Measurements from ENCODE around the gene ZNF214.

ZNF214 gene

DNA sequence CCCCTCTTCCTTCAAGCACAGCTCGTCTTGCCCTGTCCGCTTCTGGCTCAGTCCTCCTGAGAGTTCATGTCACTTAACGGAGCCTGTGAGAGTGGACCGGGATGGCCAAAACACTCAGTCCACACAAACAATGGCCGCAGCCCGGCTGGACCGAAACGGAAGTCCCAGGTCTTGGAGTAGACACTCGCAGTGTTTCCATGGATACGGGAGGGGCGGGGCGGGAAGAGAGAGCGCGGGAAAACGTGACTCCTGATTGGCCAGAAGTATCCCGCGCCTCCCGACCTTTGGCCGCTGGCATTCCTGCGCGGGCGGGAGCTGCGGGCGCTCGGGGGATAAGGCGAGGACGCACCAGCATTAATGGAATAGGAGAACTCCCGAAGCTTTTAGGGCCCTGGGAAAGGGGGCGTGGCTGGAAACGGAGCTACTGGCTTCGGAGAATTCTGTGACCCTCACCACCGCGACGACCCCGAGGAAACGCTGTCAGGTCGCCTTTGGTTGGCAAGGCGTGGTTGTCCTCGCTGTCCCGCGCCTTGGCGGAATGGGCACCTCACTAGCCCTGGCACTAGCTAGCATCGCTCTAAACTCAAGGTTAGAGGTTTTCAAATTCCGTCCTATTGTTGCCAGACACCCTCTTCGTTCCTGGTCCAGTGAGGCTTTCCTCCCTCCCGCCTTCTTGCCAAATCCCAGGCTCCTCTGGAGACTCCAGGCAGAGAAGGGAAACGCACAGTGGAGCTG is at the start of gene ZNF214, which contains the start of gene NLRP14:
ZNF214 (minus strand) TSS at position 164 of the 735 bp plus-strand sequence. CDS start 17,511 bp downstream, outside the sequence.
NLRP14 (plus strand) TSS at position 297 of the 735 bp plus-strand sequence. CDS start 18,108 bp downstream, outside the sequence.
- DNase-seq: peak; percentile 71

DNA sequence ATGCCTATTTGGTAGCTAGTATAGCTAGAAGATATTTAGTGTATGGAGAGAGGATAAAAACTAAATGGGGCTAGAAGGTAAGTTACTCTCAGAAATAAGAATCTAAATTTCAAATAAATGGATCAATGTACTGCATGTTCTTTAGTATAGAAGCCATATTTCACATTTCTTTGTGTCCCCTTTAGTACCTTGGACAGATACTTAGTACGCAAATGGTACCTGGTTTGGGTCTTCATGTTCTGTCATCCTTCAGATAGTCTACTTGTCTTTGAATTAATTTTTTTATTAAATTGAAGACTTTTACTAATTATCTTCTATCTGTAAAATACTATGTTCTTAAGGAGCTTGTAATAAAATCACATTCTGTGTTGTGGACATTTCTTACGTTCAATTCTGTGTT is 42.4 kb upstream of the ZNF214 start:
- DNase-seq: no peak

DNA sequence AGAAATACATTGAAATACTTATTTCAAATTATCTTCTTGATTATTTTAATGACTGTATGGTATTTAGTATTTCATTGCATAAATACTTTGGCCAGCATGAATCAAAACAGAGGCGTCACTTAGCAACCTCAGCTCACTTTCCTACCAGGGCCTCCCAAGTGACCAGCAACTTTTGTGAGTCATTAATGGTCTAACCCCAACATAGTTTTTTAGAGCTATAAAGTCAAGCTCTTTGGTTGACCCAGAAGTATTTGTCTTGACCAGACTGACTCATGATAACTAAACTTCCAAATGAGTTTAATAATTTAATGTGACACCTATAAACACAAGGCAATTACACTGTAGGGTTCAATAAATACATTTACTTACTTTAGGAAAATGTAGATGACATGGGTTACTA is 40.7 kb upstream of the ZNF214 start:
- DNase-seq: no peak

DNA sequence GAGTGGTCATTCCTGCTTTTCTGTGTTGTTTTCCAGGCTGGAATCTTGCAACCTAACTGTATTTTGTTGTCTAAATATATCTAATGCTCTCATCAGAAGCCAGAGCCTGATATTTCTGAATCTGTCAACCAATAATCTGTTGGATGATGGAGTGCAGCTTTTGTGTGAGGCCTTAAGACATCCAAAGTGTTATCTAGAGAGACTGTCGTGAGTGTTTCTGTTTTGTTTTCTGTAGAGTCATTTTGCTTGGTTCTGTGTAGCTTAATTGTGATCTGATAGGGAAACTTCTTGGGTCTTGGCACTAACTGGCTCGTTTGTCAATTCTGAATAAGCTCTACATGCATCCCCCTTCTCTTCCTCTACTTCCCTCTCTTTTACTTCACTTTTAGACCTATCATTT is 37.5 kb upstream of the ZNF214 start:
- DNase-seq: no peak

DNA sequence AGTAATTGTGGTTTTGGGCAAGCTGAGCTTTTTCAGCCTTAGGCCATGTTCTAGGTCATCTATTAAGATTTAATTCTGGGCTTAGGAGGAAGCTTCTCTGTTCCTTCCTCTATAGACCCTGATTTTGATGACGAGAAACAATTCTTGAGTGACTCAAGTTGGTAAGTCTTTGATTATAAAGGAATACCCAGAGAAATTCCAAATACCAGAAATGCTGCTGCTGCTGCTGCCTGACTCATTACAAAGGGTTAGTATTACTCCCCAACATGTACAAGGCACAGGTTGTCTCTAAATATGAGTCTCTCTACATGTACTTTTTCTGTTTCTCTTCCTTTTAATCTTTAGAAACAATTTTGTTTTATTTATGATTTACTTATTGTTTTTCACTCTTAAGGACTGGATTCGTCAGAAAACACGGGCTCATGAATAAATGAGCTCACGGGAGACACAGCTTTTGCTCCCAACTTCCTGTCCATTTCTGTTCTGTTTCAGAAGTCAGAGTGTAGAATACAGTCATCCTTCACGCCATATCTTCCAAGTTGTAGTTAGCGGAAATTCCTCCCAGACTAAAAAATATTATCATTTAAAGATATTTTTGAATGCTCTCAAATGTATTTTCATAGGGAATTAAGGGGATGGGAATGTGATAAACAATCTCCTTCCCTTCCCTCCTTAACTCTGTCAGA is 36.8 kb upstream of the ZNF214 start:
- DNase-seq: no peak

DNA sequence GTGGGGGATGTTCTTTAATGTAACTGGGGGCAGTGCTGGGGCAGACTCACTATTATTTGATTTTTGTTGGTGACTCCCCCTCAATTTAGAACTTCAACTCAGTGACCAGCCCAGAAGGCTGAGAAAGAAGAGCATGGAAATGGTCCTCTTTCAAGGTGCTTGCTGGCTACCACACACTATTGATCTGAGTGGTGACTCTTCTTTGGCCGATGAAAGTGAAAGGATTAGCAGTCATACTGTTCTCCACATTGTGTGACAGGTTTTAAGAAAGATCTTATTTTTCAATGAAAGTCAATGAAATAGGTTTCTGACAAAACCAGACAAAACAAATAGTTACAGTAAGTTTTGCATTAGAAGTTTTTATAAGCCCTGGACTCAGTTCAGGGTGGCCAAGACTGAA is 30.0 kb upstream of the ZNF214 start:
- no peak for DNase-seq

DNA sequence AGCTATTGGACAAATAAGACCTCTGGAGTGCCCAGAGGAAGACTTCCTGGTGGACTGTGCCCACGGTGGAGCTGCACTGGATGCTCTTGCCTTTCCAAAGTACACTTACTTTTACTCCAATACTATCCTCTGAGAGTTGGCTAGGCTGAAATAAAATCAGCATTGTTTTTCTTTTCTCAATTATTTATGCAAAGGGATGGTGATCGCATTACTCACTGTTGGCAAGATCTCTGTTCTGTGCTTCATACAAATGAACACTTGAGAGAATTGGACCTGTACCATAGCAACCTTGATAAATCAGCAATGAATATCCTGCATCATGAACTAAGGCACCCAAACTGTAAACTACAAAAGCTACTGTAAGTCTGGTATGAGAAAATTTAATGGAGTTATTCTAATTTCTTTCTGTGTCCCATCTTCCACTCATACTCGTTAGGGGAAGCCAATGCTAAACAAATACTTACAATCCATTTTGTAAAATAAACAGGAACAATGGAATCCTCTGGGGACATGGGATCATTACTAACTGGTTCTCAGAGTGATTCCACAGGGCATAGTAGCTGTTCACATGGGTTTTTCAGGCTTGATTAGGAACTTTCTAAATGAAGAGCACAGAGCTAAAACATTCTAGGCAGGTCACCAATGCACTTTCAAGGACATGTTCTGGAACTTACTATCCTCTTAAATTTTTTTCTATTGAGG is 26.5 kb upstream of the ZNF214 start:
- DNase-seq: no peak

DNA sequence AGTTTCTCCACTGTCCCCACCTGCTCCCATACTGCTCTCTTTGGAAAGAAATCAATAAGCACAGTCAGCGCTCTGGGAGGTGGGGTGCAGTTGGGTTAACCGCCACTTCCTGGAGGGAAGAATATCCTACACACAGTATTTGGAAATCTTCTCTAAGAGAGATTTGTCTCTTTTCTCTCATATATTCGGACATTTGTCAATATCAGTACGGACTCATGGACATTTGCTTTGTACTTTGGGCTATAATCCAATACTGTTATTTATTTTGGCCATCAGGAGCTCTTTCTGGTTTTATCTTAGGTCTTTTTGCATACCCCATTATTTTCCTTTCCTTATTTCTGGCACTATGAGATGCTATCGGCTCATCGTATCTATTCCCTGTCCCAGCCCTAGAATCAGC is 13.9 kb upstream of the ZNF214 start:
- no peak for DNase-seq

DNA sequence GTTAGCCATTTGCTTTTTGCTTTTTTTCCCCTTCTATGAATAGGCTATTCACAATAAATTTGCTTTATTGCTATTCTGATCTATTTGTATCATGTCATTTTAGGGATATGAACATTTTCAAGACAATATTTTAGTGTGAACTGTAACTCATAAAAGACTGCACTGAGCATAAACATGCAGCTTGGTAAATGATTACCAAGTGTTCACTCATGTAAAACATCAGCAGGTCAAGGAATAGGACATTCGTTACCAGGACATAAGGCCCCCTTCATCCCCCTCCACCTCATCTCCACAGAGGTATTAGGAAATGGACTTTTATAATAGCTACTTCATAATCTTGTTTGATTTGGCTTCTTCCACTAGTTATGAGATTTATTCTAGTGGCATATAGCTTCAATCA is 12.5 kb upstream of the ZNF214 start:
- DNase-seq: no peak

DNA sequence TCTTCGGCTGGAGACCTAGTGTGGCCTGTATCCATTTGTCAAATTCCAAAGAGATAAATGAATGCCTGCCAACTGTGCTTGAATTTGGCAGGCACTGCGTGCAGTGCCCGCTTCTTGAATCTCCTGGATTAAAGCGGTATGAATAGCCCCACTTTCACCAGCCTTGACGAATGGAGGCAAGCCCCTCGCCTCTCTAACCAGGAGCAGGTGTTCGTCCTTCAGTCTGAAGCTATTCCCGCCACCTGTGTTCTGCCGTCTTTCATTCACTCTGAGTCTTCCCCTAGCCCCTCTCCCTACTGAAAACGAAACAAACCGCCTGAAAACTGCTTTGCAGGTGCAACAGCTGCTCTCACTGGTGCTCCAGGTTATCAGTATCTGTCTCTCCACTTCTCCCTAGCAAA is 11.3 kb upstream of the ZNF214 start:
- peak; percentile 3 for DNase-seq

DNA sequence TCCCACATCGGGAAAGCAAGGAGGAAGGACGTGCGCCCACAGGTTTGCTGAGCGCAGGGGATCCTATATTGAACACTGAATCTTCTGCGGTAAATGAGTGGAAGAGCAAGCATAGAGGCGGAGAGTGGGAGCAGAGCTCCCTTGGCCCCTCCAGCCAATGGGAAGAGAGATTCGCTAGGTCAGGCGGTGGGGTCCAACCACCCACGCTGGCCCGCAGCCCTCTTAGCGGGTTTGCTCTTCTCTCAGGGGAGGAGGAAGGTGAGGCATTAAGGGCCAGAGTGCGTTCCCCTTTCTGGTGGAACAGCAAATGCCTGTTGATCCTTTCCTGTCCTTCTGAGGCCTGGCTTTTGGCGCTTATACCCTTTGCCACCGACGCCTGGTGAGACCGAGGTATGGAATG is 10.7 kb upstream of the ZNF214 start:
- no peak for DNase-seq

DNA sequence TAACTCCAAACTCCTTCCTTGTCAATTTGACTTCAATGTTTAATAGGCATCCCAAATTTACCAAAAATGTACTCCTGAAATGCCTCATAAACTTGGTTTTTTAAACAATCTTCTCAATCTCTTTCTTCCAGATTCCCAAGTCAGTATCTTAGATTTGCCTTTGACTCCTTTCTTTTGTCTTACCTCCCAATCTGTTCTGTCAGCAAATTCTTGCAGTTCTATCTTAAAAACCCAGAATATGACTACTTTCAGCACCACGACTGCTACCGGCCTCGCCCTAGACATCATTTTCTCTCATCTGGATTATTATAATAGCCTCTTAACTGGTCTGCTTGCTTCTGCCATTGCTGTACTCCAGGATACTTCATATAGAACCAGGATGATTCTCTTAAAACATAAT is 8.0 kb upstream of the ZNF214 start:
- no peak for DNase-seq

DNA sequence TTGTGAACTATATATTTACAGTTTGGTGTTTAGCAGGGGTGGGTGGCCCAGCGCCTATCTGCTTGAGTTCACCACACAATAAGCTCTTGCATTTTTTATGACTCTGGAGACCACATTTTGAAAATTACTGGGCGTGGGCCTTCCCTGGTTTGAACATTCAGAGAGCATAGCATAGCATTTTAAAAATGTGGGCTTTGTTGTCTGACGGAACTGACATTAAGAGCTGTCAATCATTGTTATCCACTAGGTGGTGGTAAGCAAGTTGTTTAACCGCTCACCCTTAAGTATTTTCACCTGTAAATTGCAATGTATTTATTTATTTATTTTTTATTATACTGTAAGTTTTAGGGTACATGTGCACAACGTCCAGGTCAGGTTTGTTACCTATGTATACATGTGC is 1.2 kb upstream of the ZNF214 start:
- DNase-seq: no peak

DNA sequence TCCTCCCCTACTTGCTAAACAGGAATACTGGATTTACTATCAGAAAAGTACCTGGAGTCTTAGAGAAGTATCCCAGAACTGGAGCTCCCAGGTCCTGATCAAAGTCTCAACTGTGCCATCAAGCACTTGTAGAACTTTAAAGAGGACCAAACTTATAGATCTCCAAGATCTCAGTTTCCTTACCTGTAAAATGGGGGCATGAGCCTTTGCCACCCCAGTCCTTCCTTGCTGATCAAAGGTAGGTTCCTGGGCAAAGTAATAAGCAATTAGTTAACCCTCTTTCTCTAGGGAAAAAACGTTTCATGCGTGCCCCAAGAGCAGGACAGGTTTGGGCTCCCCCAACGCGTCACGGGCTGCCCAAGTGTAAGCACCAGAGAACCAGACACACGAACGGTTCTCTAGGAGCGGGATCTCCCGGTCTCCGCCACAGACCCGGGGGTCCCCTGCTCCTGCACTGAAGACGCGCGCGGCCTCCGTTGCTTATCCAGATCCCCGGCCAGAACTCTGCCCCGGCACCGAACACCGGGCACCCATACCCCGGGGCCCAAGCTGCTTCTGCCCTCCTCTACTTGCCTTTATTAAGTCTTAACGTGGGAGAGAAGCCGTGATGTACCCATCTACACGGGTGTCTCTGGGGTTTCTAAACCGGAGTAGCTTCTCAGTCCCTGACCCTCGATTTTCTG is 505 bp downstream of the ZNF214 start:
- no peak for DNase-seq

DNA sequence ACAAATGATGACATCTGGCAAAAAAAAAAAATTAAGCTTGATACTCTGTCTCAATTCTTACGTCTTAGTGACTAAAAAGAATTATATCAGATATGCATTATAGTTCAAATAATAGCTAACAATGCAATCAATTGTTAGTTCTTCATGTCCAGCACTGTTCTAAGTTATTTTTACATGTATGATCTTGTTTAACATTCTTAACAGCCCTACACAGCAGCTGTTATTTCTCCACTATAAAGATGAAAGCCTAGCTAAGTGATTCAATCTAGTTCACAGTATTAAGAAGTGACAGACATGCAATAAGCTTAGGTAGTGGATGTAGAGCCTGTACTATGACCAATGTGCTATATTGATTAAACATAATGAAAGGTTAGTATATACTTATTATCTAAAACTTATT is 4.1 kb downstream of the ZNF214 start:
- DNase-seq: no peak

DNA sequence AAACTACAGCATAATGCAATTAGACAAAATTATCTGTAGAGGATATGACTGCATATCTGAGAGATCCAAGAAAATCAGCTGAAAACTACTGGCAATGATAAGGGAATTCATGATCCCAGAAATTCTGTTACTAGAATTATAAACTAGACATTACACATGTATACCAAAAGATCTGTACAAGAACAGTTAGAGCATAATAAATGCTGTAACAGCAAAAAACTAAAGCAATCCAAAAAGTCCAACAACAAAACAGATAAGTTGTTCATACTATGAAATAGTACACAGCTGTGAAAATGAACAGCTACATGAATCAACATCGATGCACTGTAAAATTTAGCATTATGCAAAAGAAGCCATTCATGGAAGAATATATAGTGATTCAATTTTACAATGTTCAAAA is 6.0 kb downstream of the ZNF214 start:
- DNase-seq: no peak

DNA sequence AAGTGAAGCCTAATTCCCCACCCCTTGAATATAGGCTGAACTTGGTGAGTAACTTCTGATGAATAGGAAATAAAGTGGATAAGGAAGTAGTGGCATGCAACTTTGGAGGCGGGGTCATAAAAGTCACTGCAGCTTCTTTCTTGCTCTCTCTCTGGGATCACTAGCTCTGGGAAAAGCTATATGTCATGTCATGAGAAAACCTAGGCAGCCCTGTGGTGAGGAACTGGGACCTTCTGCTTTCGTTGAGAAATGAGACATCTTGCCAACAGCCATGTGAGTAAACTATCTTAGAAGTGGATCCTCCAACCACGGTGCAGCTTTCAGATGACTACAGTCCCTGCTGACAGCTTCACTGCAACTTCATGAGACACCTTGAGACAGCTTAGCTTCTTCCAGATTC is 15.7 kb downstream of the ZNF214 start:
- DNase-seq: no peak

DNA sequence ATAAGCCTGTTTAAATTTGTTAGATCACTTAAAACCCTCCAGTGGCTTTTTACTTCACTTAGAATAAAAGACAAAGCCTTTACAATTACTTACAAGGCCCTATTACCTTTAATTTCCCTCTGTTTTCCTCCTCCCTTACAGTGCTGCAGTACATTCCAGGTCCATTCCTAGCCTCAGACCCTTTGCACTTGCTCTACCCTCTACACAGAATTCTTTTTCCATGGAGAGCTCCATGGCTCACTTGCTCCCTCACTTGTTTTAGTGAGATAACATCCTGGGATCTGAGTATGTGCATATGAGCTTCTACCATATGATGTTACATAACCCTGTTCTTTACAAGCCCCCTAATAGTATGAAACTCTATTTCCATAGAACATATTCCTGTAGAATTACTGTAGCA is 24.4 kb downstream of the ZNF214 start:
- no peak for DNase-seq

DNA sequence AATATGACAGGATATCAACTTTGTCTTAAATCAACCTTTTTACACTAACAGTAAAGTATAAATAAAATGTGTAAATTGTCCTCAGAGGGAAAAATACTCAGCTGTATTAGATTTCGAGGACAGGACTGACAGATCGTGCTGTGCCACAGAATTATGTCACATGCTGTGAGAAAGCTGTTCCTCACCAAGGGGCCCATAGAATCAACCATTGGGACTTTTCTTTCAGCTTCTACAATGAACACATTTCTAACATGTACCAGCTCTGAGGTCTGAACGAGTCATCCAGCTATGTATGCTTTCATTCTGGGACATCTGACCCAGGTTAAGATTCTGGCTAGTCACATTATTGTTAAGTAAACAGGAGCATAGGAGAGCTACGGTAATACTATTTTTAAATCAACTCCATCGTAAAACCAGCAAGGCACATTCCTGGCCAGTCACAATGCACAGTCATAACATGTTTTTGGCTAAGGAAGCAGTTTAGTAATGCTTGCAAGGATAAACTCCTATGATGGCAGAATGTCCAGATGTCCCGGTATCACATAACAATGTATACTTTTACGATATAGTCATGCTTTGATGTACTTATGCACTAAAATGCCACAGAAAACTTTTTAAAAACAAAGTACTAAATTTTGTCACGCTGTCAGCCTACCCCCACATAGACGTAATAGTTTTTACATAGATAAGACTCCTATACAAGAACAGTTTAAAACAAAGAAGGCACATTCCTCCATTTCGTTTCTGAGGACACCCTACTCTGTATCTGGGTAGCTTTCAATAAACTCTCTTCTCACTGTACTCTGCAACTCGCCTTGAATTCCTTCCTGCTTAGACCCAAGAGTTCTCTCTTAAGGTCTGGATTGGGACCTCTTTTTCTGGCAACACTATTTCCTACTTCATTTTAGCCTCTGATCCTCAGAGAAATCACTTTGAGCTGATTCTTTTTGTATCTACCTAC is 27.4 kb downstream of the ZNF214 start:
- DNase-seq: no peak

DNA sequence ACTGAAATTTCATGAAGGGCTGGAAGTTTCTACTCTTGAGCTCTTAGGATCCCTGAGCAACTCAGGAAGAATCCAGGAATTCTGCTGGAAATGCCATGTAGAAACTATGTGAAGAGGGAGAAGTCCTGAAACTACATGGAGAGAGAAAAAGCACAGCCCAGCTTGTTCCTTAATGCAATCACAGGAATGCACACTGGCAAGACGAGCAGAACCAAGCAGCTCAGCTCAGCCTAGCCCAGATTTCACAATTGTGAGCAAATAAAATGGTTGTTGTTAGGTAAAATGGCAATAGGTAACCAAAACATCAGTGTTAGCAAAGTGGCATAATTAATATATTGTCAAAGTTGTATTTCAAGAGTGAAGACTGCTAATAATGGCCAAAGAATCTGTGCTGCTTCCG is 28.1 kb downstream of the ZNF214 start:
- DNase-seq: no peak

DNA sequence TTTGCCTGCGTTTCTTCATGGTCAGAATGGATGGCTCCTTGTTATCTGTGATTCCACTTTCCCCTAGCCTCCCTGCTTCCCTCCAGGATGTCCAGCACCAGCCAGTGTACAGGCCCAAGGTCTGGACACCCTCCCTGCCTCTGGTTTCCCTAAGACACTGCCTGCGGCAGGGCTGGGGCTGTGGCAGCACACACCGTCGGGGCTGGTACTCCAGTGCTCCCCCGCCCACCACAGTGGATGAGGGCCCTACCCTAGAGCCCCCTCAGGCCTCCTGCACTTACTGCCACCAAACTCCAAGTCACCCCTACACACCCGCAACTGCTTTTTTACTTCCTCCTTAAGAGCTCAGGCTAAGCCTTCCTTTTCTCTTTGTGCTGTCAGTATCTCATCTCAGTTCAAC is 28.9 kb downstream of the ZNF214 start:
- no peak for DNase-seq

DNA sequence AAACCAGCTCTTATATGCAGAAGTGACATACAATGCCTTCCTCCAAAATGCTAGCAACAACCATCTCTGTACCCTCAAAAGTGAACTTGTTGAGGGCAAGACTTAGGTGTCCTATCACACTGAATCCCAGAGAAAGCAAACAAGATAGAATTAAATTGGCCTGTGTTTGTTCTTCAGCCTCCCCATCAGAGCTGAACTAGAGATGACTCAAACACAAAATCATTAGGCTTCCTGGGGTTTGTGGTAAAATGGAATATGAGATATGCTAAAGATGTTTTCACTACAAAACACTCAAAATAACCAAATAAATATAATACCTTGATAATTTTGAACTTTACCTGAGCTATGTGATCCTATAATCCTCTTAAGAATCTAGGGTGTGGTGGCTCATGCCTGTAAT is 31.6 kb downstream of the ZNF214 start:
- no peak for DNase-seq

All from NCI-H69 (cell line).